Nephron (organoid): Measurements from ENCODE around the gene KCND1.
"Not testable (repeated sequence)": the region's sequence is repeated elsewhere in the genome, so short reads cannot be mapped to it uniquely, and the experiment has no call there.

Experiments used
- H3K27ac Mint-ChIP-seq, 3 experiments: 2 replicates each; pipeline ENCODE4 v1.8.0; 2020; ENCODE audit warnings: mixed read lengths in 3 of 3, mild to moderate bottlenecking in 2 of 3, moderate library complexity in 1 of 3
- H3K27me3 Mint-ChIP-seq: 2 replicates; pipeline ENCODE4 v1.8.0; 2021; ENCODE audit warnings: low read depth, mild to moderate bottlenecking, moderate library complexity, mixed read lengths
- H3K36me3 Mint-ChIP-seq: 2 replicates; pipeline ENCODE4 v1.8.0; 2020; ENCODE audit warnings: low read depth, mixed read lengths
- H3K4me1 Mint-ChIP-seq: 2 replicates; pipeline ENCODE4 v1.8.0; 2020; ENCODE audit warnings: mixed read lengths
- H3K4me3 Mint-ChIP-seq, 3 experiments: 2 replicates each; pipeline ENCODE4 v1.8.0; 2020; ENCODE audit warnings: mild to moderate bottlenecking in 3 of 3, mixed read lengths in 3 of 3, moderate library complexity in 2 of 3
- H3K9me3 Mint-ChIP-seq: 2 replicates; pipeline ENCODE4 v1.8.0; 2020; ENCODE audit warnings: mixed read lengths
- CTCF ChIP-seq, 3 experiments: fragments of 200-600 bp; sonication (generic); IDR thresholded peaks; one replicate each; pipeline ENCODE4 v1.5.0; 2021; ENCODE audit warnings: antibody characterized with exemption in 3 of 3; ENCODE audit not compliant: unreplicated experiment in 3 of 3

KCND1 gene

GRCh38 chrX:48996969-48997368, 25.3 kb upstream of the KCND1 start:
- Mint-ChIP-seq H3K9me3 (peaks cover 21% of the 10 kb centered on the region), H3K4me1 (peaks cover 7% of the 10 kb centered on the region), H3K27me3 (no peaks in the 10 kb centered on the region), H3K4me3 (no peak overlapping the region), H3K27ac (no peak overlapping the region), H3K36me3 (peaks cover 58% of the 10 kb centered on the region)
- no peak for TF ChIP-seq CTCF (IDR thresholded peaks at IDR 0.05; ENCODE audit: unreplicated experiment in 3 of 3)

GRCh38 chrX:48992341-48992740, 20.7 kb upstream of the KCND1 start:
- H3K27ac Mint-ChIP-seq, result no peak overlapping the region
- no peak overlapping the region for H3K4me3 Mint-ChIP-seq
- peaks cover 7% of the 10 kb centered on the region for H3K9me3 Mint-ChIP-seq
- H3K36me3 Mint-ChIP-seq, result peaks cover 45% of the 10 kb centered on the region
- H3K27me3 Mint-ChIP-seq, result no peaks in the 10 kb centered on the region
- no peaks in the 10 kb centered on the region for H3K4me1 Mint-ChIP-seq
- TF ChIP-seq CTCF (IDR thresholded peaks at IDR 0.05; ENCODE audit: unreplicated experiment in 3 of 3), result no peak

- Mint-ChIP-seq H3K36me3 (peaks cover 34% of the 10 kb centered on the region), H3K27ac (no peak overlapping the region), H3K9me3 (peaks cover 9% of the 10 kb centered on the region), H3K27me3 (no peaks in the 10 kb centered on the region), H3K4me3 (no peak overlapping the region), H3K4me1 (no peaks in the 10 kb centered on the region)
- no peak for TF ChIP-seq CTCF (IDR thresholded peaks at IDR 0.05; ENCODE audit: unreplicated experiment in 3 of 3)
These were observed 17.8 kb upstream of the KCND1 start for GRCh38 chrX:48989483-48989882.

GRCh38 chrX:48983896-48984295, 12.3 kb upstream of the KCND1 start:
- Mint-ChIP-seq H3K27ac (no peak overlapping the region), H3K27me3 (peaks cover 6% of the 10 kb centered on the region), H3K4me1 (no peaks in the 10 kb centered on the region), H3K36me3 (peaks cover 50% of the 10 kb centered on the region), H3K4me3 (no peak overlapping the region), H3K9me3 (peaks cover 12% of the 10 kb centered on the region)
- TF ChIP-seq CTCF (IDR thresholded peaks at IDR 0.05; ENCODE audit: unreplicated experiment in 3 of 3), result no peak

GRCh38 chrX:48983081-48983480, 11.4 kb upstream of the KCND1 start:
- Mint-ChIP-seq H3K36me3 (peaks cover 50% of the 10 kb centered on the region), H3K4me3 (no peak overlapping the region), H3K9me3 (peaks cover 14% of the 10 kb centered on the region), H3K27ac (no peak overlapping the region), H3K4me1 (no peaks in the 10 kb centered on the region), H3K27me3 (peaks cover 6% of the 10 kb centered on the region)
- TF ChIP-seq CTCF (IDR thresholded peaks at IDR 0.05; ENCODE audit: unreplicated experiment in 3 of 3), result no peak

- no peak for TF ChIP-seq CTCF (IDR thresholded peaks at IDR 0.05; ENCODE audit: unreplicated experiment in 3 of 3)
- Mint-ChIP-seq H3K27ac (no peak overlapping the region), H3K36me3 (peaks cover 51% of the 10 kb centered on the region), H3K9me3 (peaks cover 14% of the 10 kb centered on the region), H3K4me3 (no peak overlapping the region), H3K4me1 (no peaks in the 10 kb centered on the region), H3K27me3 (peaks cover 6% of the 10 kb centered on the region)
These were observed 9.5 kb upstream of the KCND1 start for GRCh38 chrX:48981178-48981577.

- H3K4me1 Mint-ChIP-seq, H3K27me3 Mint-ChIP-seq, H3K4me3 Mint-ChIP-seq, H3K27ac Mint-ChIP-seq: not testable (repeated sequence)
- Mint-ChIP-seq H3K9me3 (peaks cover 13% of the 10 kb centered on the region), H3K36me3 (peaks cover 53% of the 10 kb centered on the region)
These were observed 8.7 kb upstream of the KCND1 start for GRCh38 chrX:48980341-48980740.
